Measurements from ENCODE around the gene ZNF322. TPM values are rescaled to one million over a fixed set of nuclear protein-coding genes. Genes with fewer than 3 reads are reported as not detected.

Gene ZNF322
- total RNA-seq, 1 donor from 2014 or later, result 47.5 TPM

GRCh38 chr6:26598267-26598666 lies 61.3 kb downstream of the ZNF322 start:
- Mint-ChIP-seq H3K4me1 (peaks cover 8% of the 10 kb centered on the region), H3K36me3 (ENCODE audit: low read depth) (peaks cover 2% of the 10 kb centered on the region), H3K27me3 (ENCODE audit: low read depth) (no peaks in the 10 kb centered on the region), H3K4me3 (no peak overlapping the region), H3K27ac (ENCODE audit: unreplicated experiment) (no peak overlapping the region), H3K9me3 (no peaks in the 10 kb centered on the region)
- no peak for DNase-seq (ENCODE audit: low read depth, low spot score)
- no peak for TF ChIP-seq CTCF (conservative IDR thresholded peaks at IDR 0.05)

- Mint-ChIP-seq H3K27ac (ENCODE audit: unreplicated experiment) (no peak overlapping the region), H3K9me3 (no peaks in the 10 kb centered on the region), H3K4me1 (peaks cover 8% of the 10 kb centered on the region), H3K27me3 (ENCODE audit: low read depth) (no peaks in the 10 kb centered on the region), H3K4me3 (no peak overlapping the region), H3K36me3 (ENCODE audit: low read depth) (peaks cover 2% of the 10 kb centered on the region)
- no peak for TF ChIP-seq CTCF (conservative IDR thresholded peaks at IDR 0.05)
- DNase-seq (ENCODE audit: low read depth, low spot score), result no peak
Measured at GRCh38 chr6:26597821-26598220, 61.7 kb downstream of the ZNF322 start.

GRCh38 chr6:26597389-26597766 lies 62.2 kb downstream of the ZNF322 start:
- TF ChIP-seq CTCF (conservative IDR thresholded peaks at IDR 0.05), result no peak
- Mint-ChIP-seq H3K9me3 (no peaks in the 10 kb centered on the region), H3K36me3 (ENCODE audit: low read depth) (peaks cover 2% of the 10 kb centered on the region), H3K4me1 (peaks cover 8% of the 10 kb centered on the region), H3K4me3 (no peak overlapping the region), H3K27ac (ENCODE audit: unreplicated experiment) (no peak overlapping the region), H3K27me3 (ENCODE audit: low read depth) (no peaks in the 10 kb centered on the region)
- DNase-seq (ENCODE audit: low read depth, low spot score), result no peak

GRCh38 chr6:26596579-26597388 lies 62.8 kb downstream of the ZNF322 start, which contains the start of gene ABT1:
Gene ABT1 (plus strand): TSS chr6:26596953. CDS start chr6:26596983, 30 bp downstream.
- Mint-ChIP-seq H3K4me3 (no peak within 1 kb of the TSS), H3K4me1 (peaks cover 8% of the 10 kb centered on the region), H3K27ac (ENCODE audit: unreplicated experiment) (no peak within 1 kb of the TSS), H3K36me3 (ENCODE audit: low read depth) (peaks cover 2% of the 10 kb centered on the region), H3K9me3 (no peaks in the 10 kb centered on the region), H3K27me3 (ENCODE audit: low read depth) (no peaks in the 10 kb centered on the region)
- peak; percentile 97 for DNase-seq (ENCODE audit: low read depth, low spot score)
- no peak for TF ChIP-seq CTCF (conservative IDR thresholded peaks at IDR 0.05)

- Mint-ChIP-seq H3K4me1 (peaks cover 8% of the 10 kb centered on the region), H3K9me3 (no peaks in the 10 kb centered on the region), H3K27ac (ENCODE audit: unreplicated experiment) (no peak overlapping the region), H3K4me3 (no peak overlapping the region), H3K36me3 (ENCODE audit: low read depth) (peaks cover 2% of the 10 kb centered on the region), H3K27me3 (ENCODE audit: low read depth) (no peaks in the 10 kb centered on the region)
- TF ChIP-seq CTCF (conservative IDR thresholded peaks at IDR 0.05), result peak; percentile 97
- peak; percentile 94 for DNase-seq (ENCODE audit: low read depth, low spot score)
Measured at GRCh38 chr6:26595669-26596269, 63.8 kb downstream of the ZNF322 start.
